HEK293 (cell line): ENCODE results near the gene TCIRG1.

Experiments used
- CTCF ChIP-seq: fragments of 450-650 bp; formaldehyde crosslinking; IDR thresholded peaks from 2 replicates; pipeline ENCODE4 v1.5.1; 2016; ENCODE audit warnings: missing biosample characterization, missing genetic modification characterization
- KLF9 ChIP-seq: fragments of 450-650 bp; formaldehyde crosslinking; IDR thresholded peaks from 2 replicates; pipeline ENCODE4 v1.5.1; 2016; ENCODE audit warnings: missing biosample characterization, missing genetic modification characterization, low read depth
- TCF7L2 ChIP-seq: IDR thresholded peaks from 2 replicates; pipeline ENCODE4 v1.6.1; 2011; ENCODE audit warnings: low read depth, mild to moderate bottlenecking, inconsistent platforms, low read length, moderate library complexity, borderline replicate concordance
- TSHZ1 ChIP-seq: fragments of 450-650 bp; formaldehyde crosslinking; IDR thresholded peaks from 2 replicates; pipeline ENCODE4 v1.5.1; 2016; ENCODE audit warnings: missing biosample characterization, missing genetic modification characterization, borderline replicate concordance
- YY1 ChIP-seq: fragments of 450-650 bp; formaldehyde crosslinking; IDR thresholded peaks from 2 replicates; pipeline ENCODE4 v1.5.1; 2018; ENCODE audit warnings: missing biosample characterization, missing genetic modification characterization
- ZNF10 ChIP-seq: fragments of 450-650 bp; formaldehyde crosslinking; IDR thresholded peaks from 2 replicates; pipeline ENCODE4 v1.5.1; 2017; ENCODE audit warnings: missing biosample characterization, missing genetic modification characterization
- ZNF114 ChIP-seq: fragments of 450-650 bp; formaldehyde crosslinking; IDR thresholded peaks from 2 replicates; pipeline ENCODE4 v1.5.0; 2017; ENCODE audit warnings: missing biosample characterization, missing genetic modification characterization
- ZNF133 ChIP-seq: fragments of 450-650 bp; formaldehyde crosslinking; IDR thresholded peaks from 2 replicates; pipeline ENCODE4 v1.5.1; 2016; ENCODE audit warnings: missing biosample characterization, missing genetic modification characterization
- ZNF548 ChIP-seq: fragments of 450-650 bp; formaldehyde crosslinking; IDR thresholded peaks from 2 replicates; pipeline ENCODE4 v1.5.1; 2016; ENCODE audit warnings: missing biosample characterization, missing genetic modification characterization
- ZNF654 ChIP-seq: fragments of 450-650 bp; formaldehyde crosslinking; IDR thresholded peaks from 2 replicates; pipeline ENCODE4 v1.5.1; 2016; ENCODE audit warnings: low read depth, missing biosample characterization, missing genetic modification characterization
- ZNF660 ChIP-seq: fragments of 450-650 bp; IDR thresholded peaks from 2 replicates; pipeline ENCODE4 v1.5.1; 2018; ENCODE audit warnings: missing biosample characterization, mild to moderate bottlenecking, missing genetic modification characterization
- ZNF747 ChIP-seq: fragments of 450-650 bp; formaldehyde crosslinking; IDR thresholded peaks from 2 replicates; pipeline ENCODE4 v1.5.1; 2016; ENCODE audit warnings: missing biosample characterization, missing genetic modification characterization
- TF ChIP-seq, protein P1 (sequence below): fragments of 450-650 bp; formaldehyde crosslinking; IDR thresholded peaks from 2 replicates; pipeline ENCODE4 v1.5.1; 2016; ENCODE audit warnings: missing biosample characterization, missing genetic modification characterization

DNA sequence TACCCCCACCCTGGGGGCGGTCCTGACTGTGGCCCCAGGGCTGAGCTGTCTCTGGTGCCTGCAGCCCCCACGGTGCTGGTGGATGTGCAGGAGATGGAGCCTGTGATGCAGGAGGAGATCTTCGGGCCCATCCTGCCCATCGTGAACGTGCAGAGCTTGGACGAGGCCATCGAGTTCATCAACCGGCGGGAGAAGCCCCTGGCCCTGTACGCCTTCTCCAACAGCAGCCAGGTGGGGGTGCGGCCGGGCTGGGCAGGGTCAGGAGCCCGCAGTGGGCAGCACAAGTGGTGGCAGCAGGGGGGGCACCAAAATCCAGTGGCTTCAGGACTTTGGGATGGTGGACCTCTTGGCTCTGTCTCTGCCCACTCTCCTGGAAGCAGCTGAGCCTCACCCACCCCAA, 16.3 kb upstream of the TCIRG1 start:
- TF ChIP-seq CTCF (tag by site-specific recombination) (no peak), ZNF747 (no peak), ZNF660 (no peak), ZNF133 (tag by site-specific recombination) (no peak), ZNF548 (tag by site-specific recombination) (no peak), ZNF114 (tag by site-specific recombination) (no peak), TSHZ1 (no peak), YY1 (tag by site-specific recombination) (no peak), TCF7L2 (no peak), ZNF654 (no peak), KLF9 (no peak), ZNF10 (no peak)
- TF ChIP-seq, protein P1, sequence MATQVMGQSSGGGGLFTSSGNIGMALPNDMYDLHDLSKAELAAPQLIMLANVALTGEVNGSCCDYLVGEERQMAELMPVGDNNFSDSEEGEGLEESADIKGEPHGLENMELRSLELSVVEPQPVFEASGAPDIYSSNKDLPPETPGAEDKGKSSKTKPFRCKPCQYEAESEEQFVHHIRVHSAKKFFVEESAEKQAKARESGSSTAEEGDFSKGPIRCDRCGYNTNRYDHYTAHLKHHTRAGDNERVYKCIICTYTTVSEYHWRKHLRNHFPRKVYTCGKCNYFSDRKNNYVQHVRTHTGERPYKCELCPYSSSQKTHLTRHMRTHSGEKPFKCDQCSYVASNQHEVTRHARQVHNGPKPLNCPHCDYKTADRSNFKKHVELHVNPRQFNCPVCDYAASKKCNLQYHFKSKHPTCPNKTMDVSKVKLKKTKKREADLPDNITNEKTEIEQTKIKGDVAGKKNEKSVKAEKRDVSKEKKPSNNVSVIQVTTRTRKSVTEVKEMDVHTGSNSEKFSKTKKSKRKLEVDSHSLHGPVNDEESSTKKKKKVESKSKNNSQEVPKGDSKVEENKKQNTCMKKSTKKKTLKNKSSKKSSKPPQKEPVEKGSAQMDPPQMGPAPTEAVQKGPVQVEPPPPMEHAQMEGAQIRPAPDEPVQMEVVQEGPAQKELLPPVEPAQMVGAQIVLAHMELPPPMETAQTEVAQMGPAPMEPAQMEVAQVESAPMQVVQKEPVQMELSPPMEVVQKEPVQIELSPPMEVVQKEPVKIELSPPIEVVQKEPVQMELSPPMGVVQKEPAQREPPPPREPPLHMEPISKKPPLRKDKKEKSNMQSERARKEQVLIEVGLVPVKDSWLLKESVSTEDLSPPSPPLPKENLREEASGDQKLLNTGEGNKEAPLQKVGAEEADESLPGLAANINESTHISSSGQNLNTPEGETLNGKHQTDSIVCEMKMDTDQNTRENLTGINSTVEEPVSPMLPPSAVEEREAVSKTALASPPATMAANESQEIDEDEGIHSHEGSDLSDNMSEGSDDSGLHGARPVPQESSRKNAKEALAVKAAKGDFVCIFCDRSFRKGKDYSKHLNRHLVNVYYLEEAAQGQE (tag by site-specific recombination): no peak
